ENCODE measurements around the gene TNFRSF12A.
"Not testable (repeated sequence)": the region's sequence is repeated elsewhere in the genome, so short reads cannot be mapped to it uniquely, and the experiment has no call there.

The TNFRSF12A gene

GRCh38 chr16:3051009-3051408, 30.8 kb downstream of the TNFRSF12A start:
- H3K4me1 Mint-ChIP-seq (ENCODE audit: low read depth), result peaks cover 60% of the 10 kb centered on the region
- peak overlapping the region; percentile 72 for H3K4me3 Mint-ChIP-seq
- H3K9me3 Mint-ChIP-seq, result no peaks in the 10 kb centered on the region
- peak overlapping the region; percentile 87 for H3K27ac Mint-ChIP-seq
- H3K36me3 Mint-ChIP-seq (ENCODE audit: low read depth), result peaks cover 49% of the 10 kb centered on the region
- peaks cover 6% of the 10 kb centered on the region for H3K27me3 Mint-ChIP-seq (ENCODE audit: low read depth)

GRCh38 chr16:3051494-3051893, 31.3 kb downstream of the TNFRSF12A start:
- peak overlapping the region; percentile 87 for H3K27ac Mint-ChIP-seq
- no peaks in the 10 kb centered on the region for H3K9me3 Mint-ChIP-seq
- peaks cover 49% of the 10 kb centered on the region for H3K36me3 Mint-ChIP-seq (ENCODE audit: low read depth)
- H3K4me3 Mint-ChIP-seq, result peak overlapping the region; percentile 72
- H3K27me3 Mint-ChIP-seq (ENCODE audit: low read depth), result peaks cover 6% of the 10 kb centered on the region
- H3K4me1 Mint-ChIP-seq (ENCODE audit: low read depth), result peaks cover 60% of the 10 kb centered on the region

GRCh38 chr16:3052571-3053329, 32.6 kb downstream of the TNFRSF12A start:
- H3K4me3 Mint-ChIP-seq, result peak overlapping the region; percentile 69
- not testable (repeated sequence) for H3K9me3 Mint-ChIP-seq; H3K27me3 Mint-ChIP-seq (ENCODE audit: low read depth)
- peaks cover 66% of the 10 kb centered on the region for H3K4me1 Mint-ChIP-seq (ENCODE audit: low read depth)
- peak overlapping the region; percentile 82 for H3K27ac Mint-ChIP-seq
- H3K36me3 Mint-ChIP-seq (ENCODE audit: low read depth), result peaks cover 56% of the 10 kb centered on the region

GRCh38 chr16:3053330-3053710, 33.2 kb downstream of the TNFRSF12A start:
- Mint-ChIP-seq H3K27ac (peak overlapping the region; percentile 86), H3K4me3 (peak overlapping the region; percentile 76), H3K36me3 (ENCODE audit: low read depth) (peaks cover 53% of the 10 kb centered on the region), H3K4me1 (ENCODE audit: low read depth) (peaks cover 63% of the 10 kb centered on the region)
- not testable (repeated sequence) for H3K9me3 Mint-ChIP-seq; H3K27me3 Mint-ChIP-seq (ENCODE audit: low read depth)

GRCh38 chr16:3054965-3055733, 35.0 kb downstream of the TNFRSF12A start:
- Mint-ChIP-seq H3K9me3 (no peaks in the 10 kb centered on the region), H3K27me3 (ENCODE audit: low read depth) (no peaks in the 10 kb centered on the region), H3K36me3 (ENCODE audit: low read depth) (peaks cover 55% of the 10 kb centered on the region), H3K4me1 (ENCODE audit: low read depth) (peaks cover 57% of the 10 kb centered on the region), H3K27ac (peak overlapping the region; percentile 92), H3K4me3 (peak overlapping the region; percentile 84)

- peaks cover 57% of the 10 kb centered on the region for H3K4me1 Mint-ChIP-seq (ENCODE audit: low read depth)
- peaks cover 54% of the 10 kb centered on the region for H3K36me3 Mint-ChIP-seq (ENCODE audit: low read depth)
- H3K9me3 Mint-ChIP-seq; H3K27me3 Mint-ChIP-seq (ENCODE audit: low read depth): not testable (repeated sequence)
- peak overlapping the region; percentile 84 for H3K4me3 Mint-ChIP-seq
- peak overlapping the region; percentile 92 for H3K27ac Mint-ChIP-seq
Observed at GRCh38 chr16:3055734-3056115, 35.6 kb downstream of the TNFRSF12A start.

- Mint-ChIP-seq H3K27ac (peak overlapping the region; percentile 92), H3K4me1 (ENCODE audit: low read depth) (peaks cover 51% of the 10 kb centered on the region), H3K27me3 (ENCODE audit: low read depth) (no peaks in the 10 kb centered on the region), H3K4me3 (peak overlapping the region; percentile 86), H3K9me3 (no peaks in the 10 kb centered on the region), H3K36me3 (ENCODE audit: low read depth) (peaks cover 47% of the 10 kb centered on the region)
Observed at GRCh38 chr16:3056336-3057180, 36.4 kb downstream of the TNFRSF12A start.

GRCh38 chr16:3057181-3058138, 37.3 kb downstream of the TNFRSF12A start:
- H3K4me1 Mint-ChIP-seq (ENCODE audit: low read depth), result peaks cover 49% of the 10 kb centered on the region
- peak overlapping the region; percentile 92 for H3K27ac Mint-ChIP-seq
- peak overlapping the region; percentile 86 for H3K4me3 Mint-ChIP-seq
- H3K36me3 Mint-ChIP-seq (ENCODE audit: low read depth), result peaks cover 46% of the 10 kb centered on the region
- no peaks in the 10 kb centered on the region for H3K27me3 Mint-ChIP-seq (ENCODE audit: low read depth)
- peaks cover 3% of the 10 kb centered on the region for H3K9me3 Mint-ChIP-seq

- peaks cover 8% of the 10 kb centered on the region for H3K9me3 Mint-ChIP-seq
- peak overlapping the region; percentile 91 for H3K4me3 Mint-ChIP-seq
- H3K27ac Mint-ChIP-seq, result peak overlapping the region; percentile 83
- H3K4me1 Mint-ChIP-seq (ENCODE audit: low read depth), result peaks cover 55% of the 10 kb centered on the region
- H3K36me3 Mint-ChIP-seq (ENCODE audit: low read depth), result peaks cover 51% of the 10 kb centered on the region
- H3K27me3 Mint-ChIP-seq (ENCODE audit: low read depth), result no peaks in the 10 kb centered on the region
Observed at GRCh38 chr16:3058139-3059030, 38.2 kb downstream of the TNFRSF12A start.

- Mint-ChIP-seq H3K36me3 (ENCODE audit: low read depth) (peaks cover 49% of the 10 kb centered on the region), H3K4me3 (peak overlapping the region; percentile 91), H3K27ac (peak overlapping the region; percentile 86), H3K9me3 (peaks cover 13% of the 10 kb centered on the region), H3K27me3 (ENCODE audit: low read depth) (no peaks in the 10 kb centered on the region), H3K4me1 (ENCODE audit: low read depth) (peaks cover 54% of the 10 kb centered on the region)
Observed at GRCh38 chr16:3059041-3059722, 39.0 kb downstream of the TNFRSF12A start.

GRCh38 chr16:3059723-3060242, 39.6 kb downstream of the TNFRSF12A start:
- no peaks in the 10 kb centered on the region for H3K27me3 Mint-ChIP-seq (ENCODE audit: low read depth)
- H3K4me1 Mint-ChIP-seq (ENCODE audit: low read depth), result peaks cover 56% of the 10 kb centered on the region
- H3K27ac Mint-ChIP-seq, result peak overlapping the region; percentile 86
- H3K36me3 Mint-ChIP-seq (ENCODE audit: low read depth), result peaks cover 47% of the 10 kb centered on the region
- peaks cover 13% of the 10 kb centered on the region for H3K9me3 Mint-ChIP-seq
- H3K4me3 Mint-ChIP-seq, result peak overlapping the region; percentile 83
